Liver (tissue), 9 donors: Measurements from ENCODE around the gene SAMD8. TPM values are rescaled to one million over a fixed set of nuclear protein-coding genes. Genes with fewer than 3 reads are reported as not detected.
"Not testable (repeated sequence)": the region's sequence is repeated elsewhere in the genome, so short reads cannot be mapped to it uniquely, and the experiment has no call there.

ENCODE experiments used
- DNase-seq: peaks from one replicate; pipeline ENCODE4 v3.0.0-alpha.2; 2017; ENCODE audit warnings: low spot score
- H3K27ac ChIP-seq, 2 donors: one replicate each; pipeline ENCODE4 v1.7.0; 2013; ENCODE audit warnings: inconsistent platforms in 2 of 2, low read length in 2 of 2, control low read depth in 1 of 2, low read depth in 1 of 2, mild to moderate bottlenecking in 1 of 2
- H3K27me3 ChIP-seq, 4 donors: one replicate each; pipeline versions ENCODE4 v1.6.1 to v1.7.0; 2013; ENCODE audit warnings: low read length in 3 of 4, inconsistent platforms in 1 of 4, mild to moderate bottlenecking in 1 of 4, moderate library complexity in 1 of 4; ENCODE audit not compliant: control insufficient read depth in 4 of 4, insufficient read depth in 4 of 4
- H3K36me3 ChIP-seq, 4 donors: one replicate each; pipeline versions ENCODE4 v1.6.1 to v1.7.0; 2013; ENCODE audit warnings: low read length in 3 of 4, mild to moderate bottlenecking in 3 of 4, low read depth in 1 of 4, moderate library complexity in 1 of 4; ENCODE audit not compliant: control insufficient read depth in 4 of 4, insufficient read depth in 3 of 4
- H3K4me1 ChIP-seq, 4 donors: one replicate each; pipeline versions ENCODE4 v1.6.1 to v1.7.0; 2013; ENCODE audit warnings: low read length in 3 of 4, mild to moderate bottlenecking in 3 of 4, moderate library complexity in 1 of 4; ENCODE audit not compliant: control insufficient read depth in 4 of 4, insufficient read depth in 4 of 4
- H3K4me3 ChIP-seq, 3 donors: one replicate each; pipeline versions ENCODE4 v1.6.1 to v1.7.0; 2013; ENCODE audit warnings: low read length in 3 of 3, control low read depth in 1 of 3, low read depth in 1 of 3, mild to moderate bottlenecking in 1 of 3
- H3K9ac ChIP-seq, 2 donors: one replicate each; pipeline ENCODE4 v1.7.0; 2013; ENCODE audit warnings: low read length in 2 of 2, mild to moderate bottlenecking in 2 of 2, moderate library complexity in 2 of 2, control low read depth in 1 of 2, low read depth in 1 of 2
- H3K9me3 ChIP-seq, 4 donors: one replicate each; pipeline versions ENCODE4 v1.6.1 to v1.7.0; 2013; ENCODE audit warnings: low read length in 3 of 4; ENCODE audit not compliant: control insufficient read depth in 4 of 4
- ATF3 ChIP-seq: IDR thresholded peaks from 2 replicates; pipeline ENCODE4 v1.6.1; 2016; ENCODE audit warnings: antibody characterized with exemption
- CTCF ChIP-seq: fragments of 150-350 bp; IDR thresholded peaks from 2 replicates; pipeline ENCODE4 v1.5.1; 2017; ENCODE audit warnings: improper control_type of control experiment, low read depth, low read length; ENCODE audit not compliant: missing input control
- EGR1 ChIP-seq, 2 donors: IDR thresholded peaks; 2 replicates each; pipeline ENCODE4 v1.6.1; 2016 to 2018; ENCODE audit warnings: antibody characterized with exemption in 2 of 2, low read depth in 2 of 2
- FOXA1 ChIP-seq: IDR thresholded peaks from 2 replicates; pipeline ENCODE4 v1.6.1; 2016; ENCODE audit warnings: antibody characterized with exemption
- FOXA2 ChIP-seq: IDR thresholded peaks from 2 replicates; pipeline ENCODE4 v1.6.1; 2016; ENCODE audit warnings: antibody characterized with exemption
- HNF4A ChIP-seq, 2 donors: conservative IDR thresholded peaks; 2 replicates each; pipeline ENCODE4 v1.6.1; 2016; ENCODE audit warnings: antibody characterized with exemption in 2 of 2, mild to moderate bottlenecking in 2 of 2
- HNF4G ChIP-seq: IDR thresholded peaks from 2 replicates; pipeline ENCODE4 v1.6.1; 2016; ENCODE audit warnings: antibody characterized with exemption
- JUND ChIP-seq, 2 donors: IDR thresholded peaks; 2 replicates each; pipeline ENCODE4 v1.6.1; 2016; ENCODE audit warnings: antibody characterized with exemption in 2 of 2
- MAX ChIP-seq: IDR thresholded peaks from 2 replicates; pipeline ENCODE4 v1.6.1; 2016; ENCODE audit warnings: antibody characterized with exemption
- RAD21 ChIP-seq, 2 donors: IDR thresholded peaks; 2 replicates each; pipeline ENCODE4 v1.6.1; 2016; ENCODE audit warnings: antibody characterized with exemption in 2 of 2, mild to moderate bottlenecking in 2 of 2
- REST ChIP-seq: IDR thresholded peaks from 2 replicates; pipeline ENCODE4 v1.6.1; 2016; ENCODE audit warnings: antibody characterized with exemption, mild to moderate bottlenecking
- SP1 ChIP-seq: IDR thresholded peaks from 2 replicates; pipeline ENCODE4 v1.6.1; 2018; ENCODE audit warnings: antibody characterized with exemption, mild to moderate bottlenecking
- TAF1 ChIP-seq: conservative IDR thresholded peaks from 2 replicates; pipeline ENCODE4 v1.6.1; 2016; ENCODE audit warnings: antibody characterized with exemption, mild to moderate bottlenecking
- ZBTB33 ChIP-seq: IDR thresholded peaks from 2 replicates; pipeline ENCODE4 v1.6.1; 2016; ENCODE audit warnings: antibody characterized with exemption
- WGBS: extraction: QIAGEN DNeasy Blood & Tissue Kit; methylation state at CpG from one replicate; pipeline ENCODE4 v1.1.7; 2013; 5-methylcytosine and 5-hydroxymethylcytosine counted together
- polyA plus RNA-seq, 2 donors: library from polyadenylated mRNA; stranded (reverse) in 1 of 2; unstranded in 1 of 2; fragments of 200-250 nt in 1 of 2; fragments of >200 nt in 1 of 2; fragmentation: Nextera tagmentation in 1 of 2; extraction: Ambion mirVana in 1 of 2; gene quantifications; one replicate each; pipeline versions ENCODE4 v1.2.1 to v1.2.3, GENCODE V29; 2013 to 2015
- total RNA-seq, 2 donors: library from RNA; depleted of rRNA; stranded (reverse); fragments of >200 nt; gene quantifications; one replicate each; pipeline ENCODE4 v1.2.3, GENCODE V29; 2014
- donor health status: healthy.
- donor health status: healthy.
- donor health status: healthy.
- donor health status: healthy.
- donor health status: healthy.

The SAMD8 gene
- total and polyA plus RNA-seq, 4 donors, result 2.8 to 10.3 (median 4.1) TPM

GRCh38 chr10:75199949-75200348 is 88.5 kb downstream of the SAMD8 start:
- DNase-seq, H3K36me3 ChIP-seq, H3K9ac ChIP-seq, H3K4me1 ChIP-seq, H3K4me3 ChIP-seq, H3K27ac ChIP-seq, H3K27me3 ChIP-seq, H3K9me3 ChIP-seq: not testable (repeated sequence)
- WGBS, result 95% methylated on average over 6 of the region's 6 CpGs

GRCh38 chr10:75201793-75202307 is 90.4 kb downstream of the SAMD8 start:
- Histone ChIP-seq H3K9me3 (no peaks in the 10 kb centered on the region), H3K27ac (no peak overlapping the region), H3K4me3 (no peak overlapping the region), H3K4me1 (no peaks in the 10 kb centered on the region), H3K36me3 (no peaks in the 10 kb centered on the region), H3K9ac (no peak overlapping the region), H3K27me3 (no peaks in the 10 kb centered on the region)
- no peak for DNase-seq
- TF ChIP-seq EGR1 (IDR thresholded peaks at IDR 0.05; ENCODE audit: low read depth in 2 of 2) (no peak), SP1 (no peak), FOXA1 (no peak), RAD21 (IDR thresholded peaks at IDR 0.05) (no peak), CTCF (no peak), TAF1 (no peak), ATF3 (no peak), REST (no peak), JUND (IDR thresholded peaks at IDR 0.05) (no peak), MAX (no peak), HNF4A (conservative IDR thresholded peaks at IDR 0.05) (no peak), HNF4G (no peak), ZBTB33 (no peak), FOXA2 (no peak)
- 83% methylated on average over 9 of the region's 9 CpGs for WGBS
